Measurements from ENCODE around the gene INMT. TPM values are rescaled to one million over a fixed set of nuclear protein-coding genes. Genes with fewer than 3 reads are reported as not detected.

Gene INMT
- total and polyA plus RNA-seq, 4 donors: 0.35 to 11.6 (median 3.3) TPM

DNA sequence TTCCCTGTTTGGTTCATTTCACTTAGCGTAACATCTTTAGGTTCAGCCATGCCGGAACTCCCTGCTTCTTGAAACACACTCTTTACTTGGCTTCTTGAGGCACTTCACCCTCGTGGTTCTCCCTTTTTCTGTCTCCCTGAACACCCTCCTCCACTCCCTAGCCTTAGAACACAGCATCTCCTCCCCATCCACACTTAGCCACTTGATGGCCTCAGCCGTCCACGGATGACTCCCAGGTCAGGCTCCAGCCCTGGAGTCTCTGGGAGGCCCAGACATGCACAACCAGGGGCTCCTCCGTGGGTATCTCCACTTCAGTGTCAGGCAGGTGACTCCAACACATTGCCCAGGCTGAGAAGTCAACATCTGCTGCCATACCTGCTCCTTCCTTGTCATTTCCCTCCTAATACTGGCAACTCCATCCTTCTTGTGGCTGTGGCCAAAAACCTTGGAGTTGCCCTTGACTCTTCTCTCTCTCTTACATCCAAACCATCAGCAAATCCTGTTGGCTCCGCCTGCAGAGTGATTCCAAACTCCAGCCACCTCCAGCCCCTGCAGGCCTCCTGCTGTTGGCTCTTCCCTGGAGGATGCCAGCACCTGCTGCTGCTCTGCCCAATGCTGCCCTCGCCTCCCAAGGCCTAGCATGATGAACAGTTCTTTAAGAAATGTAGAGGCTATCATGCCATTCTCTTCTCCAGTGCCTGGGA is 8.4 kb upstream of the INMT start:
- Histone ChIP-seq H3K4me1 (ENCODE audit: control insufficient read depth, insufficient read depth, low read length) (no peaks in the 10 kb centered on the region), H3K9me3 (ENCODE audit: control insufficient read depth, insufficient read depth, low read length) (no peaks in the 10 kb centered on the region), H3K27me3 (ENCODE audit: control insufficient read depth, insufficient read depth, low read length) (no peaks in the 10 kb centered on the region), H3K4me3 (ENCODE audit: low read depth, low read length) (no peak overlapping the region), H3K36me3 (ENCODE audit: control insufficient read depth, insufficient read depth, low read length) (no peaks in the 10 kb centered on the region), H3K27ac (ENCODE audit: low read depth, low read length) (no peak overlapping the region)
- 74% methylated on average over 8 of the region's 8 CpGs for WGBS (ENCODE audit: insufficient coverage)
- no peak for DNase-seq (ENCODE audit: low read depth in 4 of 6, low spot score in 6 of 6)

DNA sequence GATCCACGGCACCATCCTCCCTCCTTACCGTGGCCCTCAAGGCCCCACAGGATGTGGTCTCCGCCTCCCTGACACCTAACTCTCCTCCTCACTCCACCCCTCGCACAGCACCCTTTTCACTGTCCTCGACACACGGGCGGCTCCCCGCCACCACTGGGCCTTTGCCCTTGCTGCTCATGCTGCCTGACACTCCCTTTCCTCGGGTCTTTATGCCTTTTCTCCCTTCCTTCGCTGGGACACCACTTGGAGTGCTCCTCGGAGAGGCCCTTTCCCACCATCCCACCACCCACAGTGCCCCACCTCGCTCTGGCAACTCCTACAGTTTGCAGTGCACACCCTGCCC is 7.9 kb upstream of the INMT start:
- DNase-seq (ENCODE audit: low read depth in 4 of 6, low spot score in 6 of 6): no peak

DNA sequence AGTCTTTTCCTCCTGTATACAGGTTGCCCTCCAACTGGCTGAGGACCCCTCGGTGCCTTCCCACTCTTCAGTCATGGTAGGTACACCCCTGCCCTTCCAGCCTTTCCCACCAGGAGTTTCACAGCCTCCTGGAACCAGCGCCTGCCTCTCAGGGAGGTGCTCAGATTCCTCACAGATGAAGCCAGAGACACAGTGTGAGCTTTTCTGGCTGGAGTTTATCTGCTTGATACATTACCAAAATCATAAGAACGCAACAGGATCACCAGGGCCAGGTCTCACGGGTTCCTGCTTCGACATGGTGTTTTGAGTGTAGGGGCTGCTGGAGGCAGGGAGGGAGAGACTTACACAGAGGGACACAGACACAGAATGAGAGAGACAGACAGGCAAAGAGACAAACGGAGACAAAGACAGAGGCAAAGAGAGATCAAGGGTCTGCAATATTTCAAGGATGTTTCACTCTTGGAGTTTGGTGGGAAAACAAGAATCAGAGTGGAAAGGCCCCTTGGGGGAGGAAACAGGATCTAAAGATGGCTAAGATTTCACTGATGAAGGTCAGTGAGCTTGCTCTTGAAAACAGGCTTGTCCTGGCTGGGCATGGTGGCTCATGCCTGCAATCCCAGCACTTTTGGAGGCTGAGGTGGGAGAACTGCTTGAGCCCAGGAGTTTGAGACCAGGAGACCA is 6.5 kb upstream of the INMT start:
- Histone ChIP-seq H3K9me3 (ENCODE audit: control insufficient read depth, insufficient read depth, low read length) (no peaks in the 10 kb centered on the region), H3K4me1 (ENCODE audit: control insufficient read depth, insufficient read depth, low read length) (peaks cover 2% of the 10 kb centered on the region), H3K36me3 (ENCODE audit: control insufficient read depth, insufficient read depth, low read length) (no peaks in the 10 kb centered on the region), H3K27ac (ENCODE audit: low read depth, low read length) (peak overlapping the region; percentile 38), H3K27me3 (ENCODE audit: control insufficient read depth, insufficient read depth, low read length) (no peaks in the 10 kb centered on the region), H3K4me3 (ENCODE audit: low read depth, low read length) (no peak overlapping the region)
- 72% methylated on average over 5 of the region's 6 CpGs for WGBS (ENCODE audit: insufficient coverage)
- DNase-seq (ENCODE audit: low read depth in 4 of 6, low spot score in 6 of 6): peak in 1 of 6 donors; percentile 26

More for the DNA sequence above, 7.9 kb upstream of the INMT start:
- WGBS (ENCODE audit: insufficient coverage): 84% methylated on average over 12 of the region's 12 CpGs
- H3K4me3 ChIP-seq (ENCODE audit: low read depth, low read length): no peak overlapping the region
- H3K4me1 ChIP-seq (ENCODE audit: control insufficient read depth, insufficient read depth, low read length): no peaks in the 10 kb centered on the region
- H3K36me3 ChIP-seq (ENCODE audit: control insufficient read depth, insufficient read depth, low read length): no peaks in the 10 kb centered on the region
- H3K27ac ChIP-seq (ENCODE audit: low read depth, low read length): no peak overlapping the region
- H3K27me3 ChIP-seq (ENCODE audit: control insufficient read depth, insufficient read depth, low read length): no peaks in the 10 kb centered on the region
- H3K9me3 ChIP-seq (ENCODE audit: control insufficient read depth, insufficient read depth, low read length): no peaks in the 10 kb centered on the region

DNA sequence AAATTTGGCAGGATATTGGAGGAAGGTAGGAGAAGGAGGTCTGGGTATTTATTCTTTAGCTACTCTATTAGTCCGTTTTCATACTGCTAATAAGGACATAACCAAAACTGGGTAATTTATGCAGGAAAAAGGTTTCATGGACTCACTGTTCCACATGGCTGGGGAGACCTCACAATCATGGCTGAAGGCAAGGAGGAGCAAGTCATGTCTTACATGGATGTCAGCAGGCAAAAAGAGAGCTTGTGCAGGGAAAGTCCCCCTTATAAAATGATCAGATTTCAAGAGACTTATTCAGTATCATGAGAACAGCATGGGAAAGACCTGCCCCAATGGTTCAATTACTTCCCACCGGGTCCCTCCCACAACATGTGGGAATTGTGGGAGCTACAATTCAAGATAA is 1.9 kb upstream of the INMT start:
- Histone ChIP-seq H3K27ac (ENCODE audit: low read depth, low read length) (no peak overlapping the region), H3K36me3 (ENCODE audit: control insufficient read depth, insufficient read depth, low read length) (no peaks in the 10 kb centered on the region), H3K27me3 (ENCODE audit: control insufficient read depth, insufficient read depth, low read length) (no peaks in the 10 kb centered on the region), H3K4me3 (ENCODE audit: low read depth, low read length) (no peak overlapping the region), H3K4me1 (ENCODE audit: control insufficient read depth, insufficient read depth, low read length) (peaks cover 31% of the 10 kb centered on the region), H3K9me3 (ENCODE audit: control insufficient read depth, insufficient read depth, low read length) (no peaks in the 10 kb centered on the region)
- no peak for DNase-seq (ENCODE audit: low read depth in 4 of 6, low spot score in 6 of 6)
- no CpG with 5 or more reads among the region's 2 CpGs for WGBS (ENCODE audit: insufficient coverage)

DNA sequence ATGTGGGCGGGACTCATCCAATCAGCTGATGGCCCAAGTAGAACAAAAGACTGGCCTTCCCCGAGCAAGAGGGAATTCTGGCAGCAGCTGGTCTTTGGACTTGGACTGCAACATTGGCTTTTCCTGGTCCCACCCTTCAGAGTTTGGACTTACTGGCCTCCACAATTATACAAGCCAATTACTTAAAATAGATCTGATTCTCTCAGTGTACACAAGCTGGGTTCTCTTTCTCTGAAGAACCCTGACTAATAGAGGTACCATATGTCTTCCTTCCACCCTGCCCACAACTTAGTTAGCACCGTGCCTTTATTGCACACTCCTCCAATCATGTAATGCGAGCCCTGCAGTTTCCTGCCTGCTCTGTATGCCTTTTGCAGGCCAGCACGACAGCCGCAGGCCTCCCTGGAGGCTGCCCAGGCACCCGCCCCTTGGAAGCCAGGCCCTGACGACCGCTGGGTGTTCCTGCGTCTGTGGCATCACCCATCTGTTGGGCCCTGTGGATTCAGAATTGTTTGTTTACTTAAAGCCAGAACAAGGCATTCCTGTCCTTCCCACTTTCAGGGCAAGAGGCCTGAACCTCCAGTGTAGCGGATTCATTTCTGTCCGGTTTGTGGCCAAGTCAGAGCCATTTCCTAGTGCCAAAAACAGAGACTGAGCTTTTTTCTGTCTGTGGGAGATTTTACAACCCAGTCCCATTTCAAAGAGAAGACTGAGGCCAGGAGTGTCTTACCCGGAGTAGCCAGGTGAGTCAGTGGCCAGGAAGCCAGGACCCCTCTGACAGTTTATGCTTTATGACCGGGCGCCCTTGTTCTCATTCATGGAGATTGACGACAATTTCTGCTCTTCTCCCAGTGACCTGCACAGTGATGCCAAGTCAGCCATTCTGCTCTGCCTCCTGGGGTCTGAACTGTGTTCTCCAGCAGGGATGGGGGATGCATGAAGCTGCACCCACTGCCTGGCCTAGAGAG is 968 bp upstream of the INMT start:
- peak overlapping the region; percentile 45 for H3K27ac ChIP-seq (ENCODE audit: low read depth, low read length)
- peaks cover 40% of the 10 kb centered on the region for H3K4me1 ChIP-seq (ENCODE audit: control insufficient read depth, insufficient read depth, low read length)
- H3K27me3 ChIP-seq (ENCODE audit: control insufficient read depth, insufficient read depth, low read length): no peaks in the 10 kb centered on the region
- no peak overlapping the region for H3K4me3 ChIP-seq (ENCODE audit: low read depth, low read length)
- WGBS (ENCODE audit: insufficient coverage): 41% methylated on average over 16 of the region's 16 CpGs
- no peaks in the 10 kb centered on the region for H3K9me3 ChIP-seq (ENCODE audit: control insufficient read depth, insufficient read depth, low read length)
- H3K36me3 ChIP-seq (ENCODE audit: control insufficient read depth, insufficient read depth, low read length): no peaks in the 10 kb centered on the region
- peak in 3 of 6 donors; percentile 33 to 74 (median 55) for DNase-seq (ENCODE audit: low read depth in 4 of 6, low spot score in 6 of 6)

DNA sequence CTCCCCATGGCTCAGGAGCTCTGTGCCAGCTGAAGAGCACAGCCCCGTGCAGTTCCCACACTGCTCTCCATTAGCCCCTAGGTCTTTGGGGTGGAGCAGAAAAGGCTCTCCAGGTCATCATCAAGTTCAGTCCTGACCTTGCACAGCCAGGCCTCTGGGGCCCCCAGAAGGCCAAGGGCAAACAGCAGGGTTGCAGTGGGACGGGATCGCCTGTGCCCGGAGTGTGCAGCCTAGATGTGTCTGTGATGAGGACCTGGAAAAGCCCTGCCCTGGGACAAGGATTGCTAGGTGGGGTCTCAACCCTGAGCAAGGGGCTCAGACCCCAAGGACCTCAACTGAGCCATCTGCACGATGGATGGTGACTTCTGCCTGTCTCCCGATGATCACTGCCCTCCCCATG is 549 bp downstream of the INMT start:
- Histone ChIP-seq H3K4me1 (ENCODE audit: control insufficient read depth, insufficient read depth, low read length) (peaks cover 42% of the 10 kb centered on the region), H3K9me3 (ENCODE audit: control insufficient read depth, insufficient read depth, low read length) (no peaks in the 10 kb centered on the region), H3K27ac (ENCODE audit: low read depth, low read length) (peak overlapping the region; percentile 47), H3K27me3 (ENCODE audit: control insufficient read depth, insufficient read depth, low read length) (no peaks in the 10 kb centered on the region), H3K4me3 (ENCODE audit: low read depth, low read length) (no peak overlapping the region), H3K36me3 (ENCODE audit: control insufficient read depth, insufficient read depth, low read length) (no peaks in the 10 kb centered on the region)
- WGBS (ENCODE audit: insufficient coverage): 81% methylated on average over 6 of the region's 6 CpGs
- no peak for DNase-seq (ENCODE audit: low read depth in 4 of 6, low spot score in 6 of 6)

DNA sequence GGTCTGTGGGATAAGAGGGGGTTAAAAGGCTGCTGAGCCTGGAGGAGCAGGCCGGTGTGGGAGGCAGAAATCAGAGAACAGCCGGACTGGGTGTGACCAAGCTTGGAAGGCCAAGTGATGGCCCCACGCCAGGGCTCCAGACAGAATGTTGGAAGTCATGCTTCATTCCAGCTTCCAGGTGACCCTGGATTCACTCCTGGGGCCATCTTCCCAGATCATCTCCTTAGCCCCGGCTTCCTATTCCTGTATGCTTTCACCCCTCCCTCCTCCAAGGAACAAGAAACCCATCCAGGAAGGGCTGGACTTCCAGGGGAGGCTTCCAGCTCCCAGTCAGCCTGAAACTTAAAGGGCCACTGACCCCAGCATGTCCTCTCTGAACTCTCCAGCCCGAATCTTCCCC is 1.0 kb downstream of the INMT start:
- WGBS (ENCODE audit: insufficient coverage): 50% methylated on average over 5 of the region's 5 CpGs
- Histone ChIP-seq H3K9me3 (ENCODE audit: control insufficient read depth, insufficient read depth, low read length) (no peaks in the 10 kb centered on the region), H3K4me1 (ENCODE audit: control insufficient read depth, insufficient read depth, low read length) (peaks cover 42% of the 10 kb centered on the region), H3K27ac (ENCODE audit: low read depth, low read length) (peak overlapping the region; percentile 47), H3K36me3 (ENCODE audit: control insufficient read depth, insufficient read depth, low read length) (no peaks in the 10 kb centered on the region), H3K4me3 (ENCODE audit: low read depth, low read length) (no peak overlapping the region), H3K27me3 (ENCODE audit: control insufficient read depth, insufficient read depth, low read length) (no peaks in the 10 kb centered on the region)
- DNase-seq (ENCODE audit: low read depth in 4 of 6, low spot score in 6 of 6): peak in 1 of 6 donors; percentile 76

DNA sequence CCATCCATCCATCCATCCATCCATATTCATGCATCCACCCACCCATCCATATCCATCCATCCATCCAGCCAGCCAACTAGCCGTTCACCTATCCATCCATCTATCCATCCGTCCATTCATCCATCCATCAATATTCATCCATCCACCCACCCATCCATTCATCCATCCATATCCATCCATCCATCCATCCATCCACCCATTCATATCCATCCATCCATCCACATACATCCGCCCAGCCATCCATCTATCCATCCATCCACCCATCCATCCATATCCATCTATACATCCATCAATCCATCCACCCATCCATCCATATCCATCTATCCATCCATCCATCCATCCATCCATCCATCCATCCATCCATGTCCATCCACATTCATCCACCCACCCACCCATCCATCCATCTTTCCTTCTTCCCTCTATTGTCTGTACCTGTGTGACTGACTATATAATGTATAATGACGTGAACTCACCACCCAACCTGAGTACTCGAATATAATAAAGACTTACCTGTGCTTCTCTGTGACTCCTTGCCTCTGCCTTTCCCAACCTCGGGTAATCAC is 2.5 kb downstream of the INMT start:
- 85% methylated on average over 3 of the region's 6 CpGs for WGBS (ENCODE audit: insufficient coverage)
- H3K27ac ChIP-seq (ENCODE audit: low read depth, low read length): no peak overlapping the region
- H3K4me1 ChIP-seq (ENCODE audit: control insufficient read depth, insufficient read depth, low read length): peaks cover 42% of the 10 kb centered on the region

DNA sequence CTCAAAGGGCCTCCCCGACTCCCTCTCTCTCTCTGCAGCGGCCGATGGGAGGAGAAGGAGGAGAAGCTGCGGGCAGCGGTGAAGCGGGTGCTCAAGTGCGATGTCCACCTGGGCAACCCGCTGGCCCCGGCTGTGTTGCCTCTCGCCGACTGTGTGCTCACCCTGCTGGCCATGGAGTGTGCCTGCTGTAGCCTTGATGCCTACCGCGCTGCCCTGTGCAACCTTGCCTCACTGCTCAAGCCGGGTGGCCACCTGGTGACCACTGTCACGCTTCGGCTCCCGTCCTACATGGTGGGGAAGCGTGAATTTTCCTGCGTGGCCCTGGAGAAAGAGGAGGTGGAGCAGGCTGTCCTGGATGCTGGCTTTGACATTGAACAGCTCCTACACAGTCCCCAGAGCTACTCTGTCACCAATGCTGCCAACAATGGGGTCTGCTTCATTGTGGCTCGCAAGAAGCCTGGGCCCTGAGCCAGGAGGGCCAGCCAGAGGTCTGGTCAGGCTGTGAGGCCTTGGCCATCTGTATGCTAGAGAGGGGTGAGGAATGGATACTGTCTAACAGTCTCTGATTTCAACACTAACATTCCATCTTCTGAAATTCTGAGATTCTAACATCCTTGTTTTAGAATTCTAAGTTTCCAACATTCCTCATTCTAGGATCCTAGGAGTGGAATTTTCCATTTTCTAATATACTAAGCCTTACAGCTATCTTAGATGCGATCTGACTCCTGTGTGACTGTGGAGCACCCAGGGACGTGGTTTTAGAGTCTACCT is 3.6 kb downstream of the INMT start:
- 51% methylated on average over 13 of the region's 22 CpGs for WGBS (ENCODE audit: insufficient coverage)
- H3K36me3 ChIP-seq (ENCODE audit: control insufficient read depth, insufficient read depth, low read length): no peaks in the 10 kb centered on the region
- H3K27me3 ChIP-seq (ENCODE audit: control insufficient read depth, insufficient read depth, low read length): no peaks in the 10 kb centered on the region
- H3K9me3 ChIP-seq (ENCODE audit: control insufficient read depth, insufficient read depth, low read length): no peaks in the 10 kb centered on the region
- peak in 5 of 6 donors; percentile 38 to 90 (median 60) for DNase-seq (ENCODE audit: low read depth in 4 of 6, low spot score in 6 of 6)
- no peak overlapping the region for H3K4me3 ChIP-seq (ENCODE audit: low read depth, low read length)
- peaks cover 42% of the 10 kb centered on the region for H3K4me1 ChIP-seq (ENCODE audit: control insufficient read depth, insufficient read depth, low read length)
- peak overlapping the region; percentile 61 for H3K27ac ChIP-seq (ENCODE audit: low read depth, low read length)

More for the DNA sequence above, 2.5 kb downstream of the INMT start:
- Histone ChIP-seq H3K9me3 (ENCODE audit: control insufficient read depth, insufficient read depth, low read length) (no peaks in the 10 kb centered on the region), H3K36me3 (ENCODE audit: control insufficient read depth, insufficient read depth, low read length) (no peaks in the 10 kb centered on the region), H3K27me3 (ENCODE audit: control insufficient read depth, insufficient read depth, low read length) (no peaks in the 10 kb centered on the region), H3K4me3 (ENCODE audit: low read depth, low read length) (no peak overlapping the region)
- DNase-seq (ENCODE audit: low read depth in 4 of 6, low spot score in 6 of 6): no peak
